GF-D8 (cell line): ENCODE measurements around the gene SEPTIN7.
A peak's percentile ranks its signal among the peaks of the same experiment; 100 is the strongest.
"Not testable (repeated sequence)": the region's sequence is repeated elsewhere in the genome, so short reads cannot be mapped to it uniquely, and the experiment has no call there.

Source experiments
- DNase-seq: peaks from one replicate; lab custom pipeline; 2025; lab: John Stamatoyannopoulos, UW

SEPTIN7 gene

DNA sequence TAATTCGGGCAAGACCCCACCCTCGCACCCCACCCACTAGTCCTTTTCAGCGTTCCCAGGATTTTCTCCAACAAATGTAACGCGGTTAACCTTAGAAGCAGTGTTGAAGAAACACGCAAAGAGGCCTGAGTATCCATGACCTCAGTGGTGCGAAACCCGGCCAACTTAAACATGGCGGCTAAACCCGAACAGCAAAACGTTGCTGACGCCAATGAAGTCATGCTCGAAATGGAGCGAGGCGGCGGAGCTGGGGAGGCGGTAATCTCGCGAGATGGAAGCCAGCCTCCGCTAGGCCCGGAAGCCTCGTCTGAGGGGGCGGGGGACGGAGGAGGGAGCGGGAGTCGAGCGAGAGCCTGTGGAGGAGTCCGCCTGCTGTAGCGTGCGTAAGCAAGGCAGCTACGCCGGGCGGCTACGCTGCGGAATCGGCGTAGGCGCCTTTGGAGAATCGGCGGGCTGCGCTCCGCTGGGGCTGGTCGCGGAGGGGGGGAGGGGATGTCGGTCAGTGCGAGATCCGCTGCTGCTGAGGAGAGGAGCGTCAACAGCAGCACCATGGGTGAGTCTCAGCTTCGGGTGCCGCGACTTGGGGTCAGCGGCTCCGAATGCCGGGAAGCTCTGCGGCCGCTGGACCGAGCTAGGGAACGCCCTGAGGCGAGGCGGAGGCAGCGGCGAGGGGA, at the start of gene SEPTIN7:
TSS of gene SEPTIN7 (plus strand) at position 340 of the 674 bp plus-strand sequence. CDS start at position 493, 153 bp downstream.
- peak; percentile 98 for DNase-seq

DNA sequence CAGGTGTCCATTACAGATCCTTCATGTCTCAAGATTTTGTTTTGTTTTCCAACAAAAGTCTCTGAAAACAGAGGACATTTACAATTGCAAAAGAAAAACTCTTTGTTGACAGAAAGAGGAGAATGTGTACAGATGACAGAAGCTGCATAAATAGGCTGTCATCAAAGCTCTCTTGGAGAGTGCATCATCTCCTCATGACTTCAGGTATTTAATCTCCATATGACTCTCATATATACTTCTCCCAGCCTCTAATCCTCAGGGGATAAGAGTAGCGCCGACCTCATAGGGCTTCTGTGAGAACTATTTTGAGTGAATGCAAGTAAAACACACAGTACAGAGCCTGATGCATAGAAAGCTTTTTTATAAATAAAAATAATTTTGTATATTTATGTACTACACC, 48.1 kb upstream of the SEPTIN7 start:
- no peak for DNase-seq

DNA sequence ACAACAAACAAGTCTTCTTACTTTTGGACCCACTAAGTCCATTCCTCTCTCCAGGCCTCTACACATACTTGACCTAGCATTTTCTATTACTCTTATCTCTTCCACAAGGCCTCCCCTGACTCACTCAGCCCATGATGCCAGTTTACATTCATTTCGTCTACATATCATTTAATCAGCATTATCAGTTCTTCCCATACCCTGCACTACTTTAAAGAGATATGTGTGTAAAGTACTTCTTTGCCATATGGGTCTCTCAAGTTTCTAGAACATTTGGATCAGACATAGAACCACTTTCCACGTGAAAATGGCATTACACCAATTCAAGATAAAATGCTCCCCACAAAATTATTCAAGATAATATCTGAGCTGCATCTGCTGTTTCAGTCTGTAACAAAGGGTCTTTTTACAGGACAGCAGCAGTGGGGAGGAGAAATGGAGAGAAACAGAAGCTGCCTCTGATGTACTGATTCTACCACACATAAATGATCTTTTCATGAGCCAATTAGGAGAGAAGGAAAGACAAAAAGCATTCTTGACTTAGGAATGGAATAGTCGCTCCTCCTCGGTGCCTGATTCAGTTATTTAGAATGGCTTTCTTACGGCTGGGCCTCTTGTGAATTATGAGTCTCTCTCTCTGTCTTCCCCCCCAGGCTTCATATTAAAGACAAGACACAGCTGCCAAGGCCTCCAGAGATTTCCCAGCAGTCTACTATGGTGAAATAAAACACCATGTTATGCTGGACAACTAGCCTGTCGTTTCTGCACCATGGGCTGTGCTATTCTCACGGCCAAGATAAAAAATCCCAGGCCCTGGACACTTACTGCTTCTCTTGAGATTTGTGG, 46.9 kb upstream of the SEPTIN7 start:
- no peak for DNase-seq

DNA sequence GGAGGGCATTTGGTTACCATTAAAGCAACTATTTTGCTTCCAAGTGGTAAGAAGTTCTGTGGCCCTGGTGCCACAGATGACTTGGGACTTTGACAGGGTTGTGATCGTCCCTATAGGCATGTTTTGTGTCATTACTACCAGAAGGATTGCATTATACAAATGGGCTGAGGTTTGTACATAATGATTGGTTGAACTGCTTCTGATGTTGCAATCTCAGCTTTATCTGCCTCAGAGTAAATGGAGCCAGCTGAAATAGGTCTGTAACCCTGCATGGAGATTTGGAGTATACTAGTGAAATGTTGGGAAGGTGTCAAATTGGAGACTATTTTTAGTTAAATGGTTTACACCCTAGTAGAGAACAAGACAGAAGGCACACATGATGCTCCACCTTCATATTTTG, 46.1 kb upstream of the SEPTIN7 start:
- DNase-seq, result no peak

DNA sequence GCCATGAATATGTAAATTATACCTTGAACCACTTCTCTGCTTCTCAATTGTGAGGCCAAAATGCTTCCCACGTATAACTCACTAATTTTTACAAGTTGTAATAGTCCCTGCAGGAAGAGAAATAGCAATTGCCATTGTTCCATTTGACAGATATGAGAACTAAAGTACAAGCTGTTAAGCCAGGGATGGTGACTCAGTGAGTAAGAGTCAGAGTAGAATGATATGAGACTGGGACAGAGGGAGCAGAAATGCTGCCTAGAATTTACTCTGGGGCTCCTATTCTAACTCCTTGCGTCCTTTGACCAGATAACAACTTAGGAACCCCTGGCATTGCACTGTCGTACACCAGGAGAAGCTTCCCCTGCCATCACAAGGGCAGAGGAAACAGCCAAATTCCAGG, 45.1 kb upstream of the SEPTIN7 start:
- DNase-seq, result no peak

DNA sequence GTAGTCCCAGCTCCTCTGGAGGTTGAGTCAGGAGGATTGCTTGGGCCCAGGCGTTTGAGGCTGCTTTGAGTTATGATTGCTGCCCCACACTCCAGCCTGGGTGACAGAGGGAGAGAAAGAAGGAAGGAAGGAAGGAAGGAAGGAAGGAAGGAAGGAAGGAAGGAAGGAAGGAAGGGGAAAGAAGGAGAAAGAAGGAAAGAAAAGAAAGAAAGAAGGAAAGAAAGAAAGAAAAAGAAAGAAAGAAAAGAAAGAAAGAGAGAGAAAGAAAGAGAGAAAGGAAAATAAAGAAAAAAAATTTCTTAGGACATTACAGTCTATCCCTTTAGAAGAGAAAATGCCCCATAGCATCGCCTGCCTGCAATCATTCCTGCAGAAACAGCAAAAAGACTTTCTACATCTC, 44.4 kb upstream of the SEPTIN7 start:
- DNase-seq, result not testable (repeated sequence)

DNA sequence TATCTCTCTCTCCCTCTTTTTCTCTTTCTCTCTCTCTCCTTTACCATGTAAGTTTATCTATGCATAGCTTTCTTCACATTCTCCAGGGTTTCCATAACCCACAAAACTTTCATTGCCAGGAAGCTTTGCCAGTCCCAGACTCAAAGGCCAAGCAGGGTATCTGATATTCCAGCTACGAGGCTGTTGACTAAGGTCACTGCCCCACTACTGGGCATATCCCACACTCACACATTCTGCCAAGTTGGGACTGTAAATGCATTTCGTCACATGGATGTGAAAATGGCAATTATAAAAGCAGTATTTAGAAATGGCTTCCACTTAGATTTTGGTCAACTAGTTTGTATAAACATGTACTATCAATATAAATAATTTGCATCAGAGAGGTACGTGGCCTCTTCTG, 43.3 kb upstream of the SEPTIN7 start:
- DNase-seq, result no peak

DNA sequence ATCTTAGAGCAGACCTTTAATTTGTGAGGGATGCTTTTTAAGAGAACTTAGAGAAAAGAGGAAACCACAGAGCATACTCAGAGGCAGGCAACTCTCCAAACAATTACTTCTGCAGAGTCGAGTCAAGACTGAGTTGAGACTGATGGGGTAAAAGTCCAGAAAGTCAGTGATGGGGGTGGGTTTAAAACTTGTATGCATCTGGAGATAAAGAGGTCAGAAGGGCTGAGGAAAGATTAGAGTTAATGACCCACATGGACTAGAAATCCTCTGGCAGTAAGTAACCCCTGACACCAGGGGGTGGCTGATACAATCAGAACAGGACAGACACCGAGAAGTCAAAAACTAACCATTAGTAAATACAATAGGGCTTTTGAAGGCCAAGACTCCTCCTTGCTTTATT, 42.4 kb upstream of the SEPTIN7 start:
- no peak for DNase-seq

DNA sequence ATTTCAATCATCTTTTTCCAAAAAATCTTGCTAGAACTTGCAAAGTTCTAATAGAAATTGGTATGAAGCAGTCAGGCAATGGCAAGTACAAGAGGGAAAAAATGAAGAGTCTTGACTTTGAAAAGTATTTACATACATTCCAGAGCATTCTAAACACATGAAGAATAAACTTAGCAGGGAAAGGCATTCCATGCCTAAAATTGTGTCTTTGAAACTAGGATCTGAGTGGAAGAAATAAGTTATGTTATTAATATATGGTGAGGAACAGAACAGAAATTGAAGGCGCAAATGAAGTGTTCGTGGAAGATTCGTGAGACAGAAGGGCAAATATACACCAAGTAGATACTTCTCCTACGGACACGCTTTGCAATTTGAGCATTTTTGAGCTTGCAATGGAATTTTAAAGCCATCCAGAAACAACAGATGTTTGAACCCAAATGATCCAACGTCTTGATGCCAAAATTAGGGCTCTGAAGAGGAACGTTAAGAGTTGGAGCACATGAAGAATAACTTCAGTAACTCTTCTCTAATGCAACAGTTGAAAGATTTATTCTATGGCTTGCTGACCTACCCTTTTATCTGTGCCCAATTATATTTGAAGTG, 40.6 kb upstream of the SEPTIN7 start:
- DNase-seq, result no peak

DNA sequence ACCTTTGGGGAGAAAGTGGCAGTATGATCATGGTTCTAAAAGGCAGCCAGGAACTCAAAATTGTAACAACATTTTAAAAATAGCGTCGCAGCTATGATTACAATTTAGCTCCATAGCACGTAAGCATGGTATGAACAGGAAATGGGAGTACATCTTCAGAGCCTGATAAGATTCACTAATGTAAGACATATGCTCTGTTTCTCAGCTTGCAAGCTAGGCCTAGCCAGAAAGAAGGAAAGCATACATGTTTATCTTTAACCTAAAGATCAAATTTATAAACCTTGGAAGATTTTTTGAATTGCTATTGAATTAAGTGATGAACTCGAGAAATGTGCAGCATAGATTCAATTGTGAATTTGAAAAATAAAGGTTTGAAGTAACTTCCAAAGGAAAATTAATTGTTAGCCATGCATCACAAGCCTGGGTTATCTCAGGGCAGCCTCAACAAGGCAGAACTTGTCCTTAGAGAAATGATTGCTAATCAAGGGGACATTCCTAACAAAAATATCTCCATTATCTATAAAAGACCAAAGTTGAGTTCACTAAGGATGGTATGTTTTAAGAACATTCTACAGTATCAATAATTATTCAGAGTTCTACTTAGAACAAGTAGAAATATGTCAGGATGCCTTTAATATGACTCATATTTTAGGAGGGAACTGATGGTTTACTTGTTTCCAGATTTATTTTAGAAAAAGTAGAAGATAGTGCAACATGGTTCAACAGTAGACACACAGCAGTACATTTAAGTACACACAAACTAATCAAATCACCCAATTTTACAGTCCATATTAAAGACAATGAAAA, 38.8 kb upstream of the SEPTIN7 start:
- DNase-seq, result no peak

DNA sequence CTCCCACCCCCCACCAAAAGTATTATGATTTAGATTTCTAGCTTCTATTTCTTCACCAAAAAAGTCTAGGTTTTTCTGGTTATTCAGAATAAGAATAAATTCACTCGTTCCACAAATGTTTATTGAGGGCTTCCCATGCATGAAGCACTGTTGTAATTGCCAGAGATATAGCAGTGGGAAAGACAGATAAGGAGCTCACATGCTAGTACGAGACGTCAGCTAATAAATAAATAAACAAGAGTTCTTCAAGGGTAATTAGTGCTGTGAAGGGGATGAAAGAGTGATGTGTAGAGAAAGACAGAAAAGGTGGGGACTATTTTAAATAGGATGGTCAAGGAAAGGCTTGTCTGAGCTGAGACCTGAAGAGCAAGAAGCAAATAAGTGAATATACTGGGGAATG, 38.1 kb upstream of the SEPTIN7 start:
- no peak for DNase-seq

DNA sequence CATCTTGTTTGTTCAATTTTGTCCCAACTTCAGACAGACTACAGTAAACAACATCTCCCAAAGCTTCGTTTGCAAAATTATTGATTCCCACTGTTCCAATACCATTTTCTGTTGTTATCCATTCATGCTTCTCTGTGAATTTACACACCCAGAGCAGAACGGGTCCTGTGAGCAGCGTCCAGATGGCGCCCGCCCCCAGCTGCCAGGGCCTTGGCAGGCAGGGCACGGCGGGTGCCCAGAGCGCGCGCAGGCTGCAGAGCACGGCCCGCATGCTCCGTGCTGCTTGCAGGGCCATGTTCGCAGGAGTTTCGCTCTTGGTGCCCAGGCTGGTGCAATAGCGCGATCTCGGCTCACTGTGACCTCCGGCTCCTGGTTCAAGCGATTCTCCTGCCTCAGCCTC, 32.5 kb upstream of the SEPTIN7 start:
- no peak for DNase-seq

DNA sequence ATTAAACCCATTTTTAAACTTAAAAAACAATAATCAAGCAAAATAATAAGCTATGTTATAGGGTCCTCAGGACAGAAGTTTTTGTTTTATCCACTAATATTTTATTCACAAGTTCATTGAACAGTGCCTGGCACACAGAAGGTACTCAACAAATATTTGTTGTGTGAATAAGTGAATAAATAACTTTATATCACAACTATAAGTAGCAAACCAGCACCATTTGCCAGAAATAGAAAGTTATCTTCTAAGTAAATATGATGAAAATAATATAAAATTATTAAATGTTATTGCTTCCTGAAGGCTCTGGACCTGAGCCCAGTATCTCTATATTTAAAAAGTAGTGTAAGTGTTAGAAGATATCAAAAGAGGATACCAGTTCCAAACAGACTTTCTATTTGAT, 29.1 kb upstream of the SEPTIN7 start:
- DNase-seq, result no peak

DNA sequence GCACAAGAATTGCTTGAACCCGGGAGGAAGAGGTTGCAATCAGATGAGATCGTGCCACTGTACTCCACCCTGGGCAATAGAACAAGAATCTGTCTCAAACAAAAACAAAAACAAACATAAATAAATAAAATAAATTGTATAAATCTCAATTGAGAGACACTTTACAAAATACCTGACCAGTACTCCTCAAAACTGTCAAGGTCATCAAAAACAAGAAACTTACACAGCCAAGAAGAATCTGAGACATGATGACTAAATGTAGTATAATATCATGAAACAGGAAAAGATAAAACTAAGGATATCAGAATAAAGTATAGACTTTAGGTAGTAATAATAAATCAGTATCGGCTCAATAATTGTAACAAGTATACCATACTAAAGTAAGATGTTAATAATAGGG, 26.9 kb upstream of the SEPTIN7 start:
- no peak for DNase-seq

DNA sequence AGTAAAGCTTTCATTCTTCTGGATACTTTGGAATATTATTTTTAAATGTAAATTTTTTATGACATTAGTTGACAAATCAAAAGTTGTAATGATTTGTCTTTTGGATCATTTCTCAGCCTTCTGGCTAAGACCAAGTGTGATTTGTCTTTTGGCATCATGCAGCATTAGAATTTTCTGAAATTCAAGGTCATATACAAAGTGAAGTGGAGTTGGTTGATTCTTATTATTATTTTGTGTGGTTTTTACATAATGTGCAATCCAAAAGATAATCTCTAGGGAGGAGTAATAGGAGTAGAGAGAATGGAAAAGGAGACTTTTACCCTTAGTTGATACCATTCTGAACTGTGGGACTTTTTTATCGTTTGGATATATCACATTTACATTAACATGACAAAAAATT, 24.2 kb upstream of the SEPTIN7 start:
- no peak for DNase-seq

DNA sequence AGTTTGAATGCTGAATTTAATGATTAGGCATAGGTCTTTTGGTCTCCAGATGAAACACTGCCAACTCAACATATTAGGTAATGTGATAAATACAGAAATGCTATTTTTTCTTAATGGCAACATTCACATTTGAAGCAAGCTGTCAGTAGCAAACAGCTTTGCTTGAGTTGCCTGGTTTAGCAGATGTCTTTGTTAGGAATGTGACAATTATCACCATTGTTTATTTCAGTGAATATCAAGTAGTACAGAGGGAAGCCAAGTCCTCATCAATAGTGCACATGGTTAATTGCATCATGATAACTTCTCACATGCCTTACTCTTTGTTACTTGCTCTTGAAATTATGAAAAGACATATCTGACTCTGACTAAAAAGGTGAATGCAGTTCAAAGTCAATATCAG, 23.7 kb upstream of the SEPTIN7 start:
- no peak for DNase-seq

DNA sequence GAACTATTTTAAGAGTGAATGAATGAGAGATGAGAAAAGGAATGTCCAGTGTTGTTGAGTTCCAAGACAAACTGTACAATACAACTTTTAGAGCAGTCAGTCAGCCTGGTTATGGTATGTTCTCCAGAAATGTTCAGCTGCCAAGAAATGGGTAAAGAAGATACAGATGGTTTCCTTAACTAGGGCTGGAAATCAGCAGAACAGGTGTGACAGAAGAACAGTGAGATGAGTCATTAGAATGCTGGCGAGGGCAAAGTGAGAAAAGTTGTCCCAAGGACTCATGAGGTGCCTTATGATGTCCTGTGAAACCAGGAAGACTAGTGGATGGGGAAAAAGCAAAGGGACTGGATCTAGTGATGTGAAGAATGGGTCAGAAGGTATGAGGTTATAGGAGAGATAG, 20.8 kb upstream of the SEPTIN7 start:
- DNase-seq, result no peak

DNA sequence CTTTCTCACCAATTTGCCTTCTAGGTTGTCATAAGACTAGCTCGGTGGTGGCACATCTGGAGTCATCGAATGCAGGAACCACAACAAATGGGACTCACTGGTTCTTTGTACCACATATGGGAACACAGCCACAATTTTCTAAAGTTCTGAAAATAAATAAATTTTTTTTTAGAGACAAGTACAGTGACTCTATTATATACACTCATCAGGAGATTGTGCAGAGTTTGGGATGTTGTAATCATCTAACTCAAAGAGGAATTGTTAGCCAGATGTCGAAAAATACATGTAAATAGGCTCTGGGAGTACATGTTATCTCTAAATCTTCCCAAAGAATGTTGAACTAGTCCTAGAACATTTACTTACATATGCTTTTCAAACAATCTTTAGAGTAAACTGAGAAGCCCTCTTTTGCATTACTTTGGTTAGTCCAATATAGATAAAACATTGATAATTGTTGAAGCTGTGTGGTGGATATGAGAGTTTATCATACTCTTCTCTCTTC, 19.6 kb upstream of the SEPTIN7 start:
- DNase-seq, result no peak

DNA sequence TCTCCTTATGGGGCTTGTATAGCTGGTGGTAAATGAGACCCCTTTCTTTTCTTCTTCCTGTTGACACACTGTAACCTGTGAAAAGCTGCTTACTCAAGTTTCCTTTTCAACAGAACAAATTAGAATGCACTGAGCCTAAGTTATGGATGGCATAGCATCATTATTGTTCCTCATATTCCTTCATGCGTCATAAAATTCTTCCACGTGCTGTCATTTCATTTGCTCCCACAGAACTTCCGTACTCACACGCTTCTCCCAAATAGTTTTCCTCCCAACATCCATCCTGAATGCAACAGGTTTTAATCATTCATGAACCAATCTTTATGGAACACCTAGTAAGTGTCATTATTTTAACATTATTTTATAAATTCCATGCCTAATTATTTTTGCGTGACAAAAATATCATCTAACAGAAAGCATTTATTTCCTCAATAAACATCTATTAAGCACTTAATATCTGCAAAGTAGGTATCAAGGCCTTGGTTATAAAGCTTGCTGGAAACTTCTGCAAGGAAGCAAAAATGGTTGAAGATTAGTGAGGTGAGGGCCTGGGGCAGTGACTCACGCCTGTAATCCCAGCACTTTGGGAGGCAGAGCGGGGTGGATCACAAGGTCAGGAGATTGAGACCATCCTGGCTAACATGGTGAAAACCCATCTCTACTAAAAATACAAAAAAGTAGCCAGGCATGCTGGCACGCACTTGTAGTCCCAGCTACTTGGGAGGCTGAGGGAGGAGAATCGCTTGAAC, 18.9 kb upstream of the SEPTIN7 start:
- DNase-seq, result no peak

DNA sequence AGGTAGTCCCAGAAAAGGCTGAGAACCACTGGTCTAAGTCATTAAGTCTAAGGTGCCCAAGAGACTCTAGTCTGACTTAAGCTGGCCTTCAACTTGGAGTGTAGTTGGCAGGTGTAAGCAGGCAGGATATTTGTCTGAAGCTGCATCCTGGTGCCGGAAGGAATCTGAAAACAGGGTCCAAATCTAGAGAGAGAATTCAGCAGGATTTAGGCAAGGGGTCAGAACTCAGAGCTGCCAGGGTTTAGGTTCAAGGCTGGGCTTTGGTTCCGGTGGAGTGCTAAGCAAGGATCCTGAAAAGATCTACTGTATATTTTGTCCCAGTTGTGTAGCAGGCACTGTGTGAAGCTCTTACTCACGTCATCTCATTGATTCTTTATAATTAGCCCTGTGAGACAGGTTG, 16.5 kb upstream of the SEPTIN7 start:
- DNase-seq, result no peak

DNA sequence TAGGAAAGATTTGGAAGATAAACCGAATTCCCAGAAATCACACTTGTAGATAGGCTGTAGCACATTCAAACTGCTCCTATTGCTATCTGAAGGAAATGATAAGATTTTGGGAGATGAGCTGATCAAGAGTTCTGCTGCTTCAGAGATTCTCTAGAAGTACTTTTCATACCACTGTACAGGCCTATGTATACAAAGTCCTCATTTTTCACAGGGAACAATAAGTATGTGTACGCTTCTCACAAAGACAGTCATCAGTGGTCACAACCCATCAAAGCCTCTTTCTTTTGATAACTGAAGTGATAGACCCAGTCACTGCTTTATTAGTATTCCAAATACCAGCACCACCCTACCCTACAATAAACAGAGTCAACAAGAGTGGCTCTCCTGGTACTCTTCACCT, 15.6 kb upstream of the SEPTIN7 start:
- no peak for DNase-seq
